Measurements from ENCODE around the gene SLC16A10.

DNA sequence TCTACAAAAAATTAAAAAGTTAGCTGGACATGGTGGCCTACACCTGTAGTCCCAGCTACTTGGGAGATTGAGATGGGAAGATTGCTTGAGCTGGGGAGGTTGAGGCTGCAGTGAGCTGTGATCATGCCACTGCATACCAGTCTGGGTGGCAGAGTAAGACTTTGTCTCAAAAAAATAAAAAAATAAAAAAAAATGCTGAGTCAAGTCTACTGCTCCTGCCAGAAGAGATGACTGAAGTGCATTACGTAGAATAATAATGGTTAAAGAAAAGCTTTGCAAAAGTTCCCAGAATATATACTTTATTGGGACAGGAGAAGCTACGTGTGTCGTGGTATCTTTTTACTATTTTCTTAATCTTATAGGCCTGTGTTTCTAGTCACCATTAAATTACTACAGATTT is 125.3 kb downstream of the SLC16A10 start:
- TF ChIP-seq, protein P1, sequence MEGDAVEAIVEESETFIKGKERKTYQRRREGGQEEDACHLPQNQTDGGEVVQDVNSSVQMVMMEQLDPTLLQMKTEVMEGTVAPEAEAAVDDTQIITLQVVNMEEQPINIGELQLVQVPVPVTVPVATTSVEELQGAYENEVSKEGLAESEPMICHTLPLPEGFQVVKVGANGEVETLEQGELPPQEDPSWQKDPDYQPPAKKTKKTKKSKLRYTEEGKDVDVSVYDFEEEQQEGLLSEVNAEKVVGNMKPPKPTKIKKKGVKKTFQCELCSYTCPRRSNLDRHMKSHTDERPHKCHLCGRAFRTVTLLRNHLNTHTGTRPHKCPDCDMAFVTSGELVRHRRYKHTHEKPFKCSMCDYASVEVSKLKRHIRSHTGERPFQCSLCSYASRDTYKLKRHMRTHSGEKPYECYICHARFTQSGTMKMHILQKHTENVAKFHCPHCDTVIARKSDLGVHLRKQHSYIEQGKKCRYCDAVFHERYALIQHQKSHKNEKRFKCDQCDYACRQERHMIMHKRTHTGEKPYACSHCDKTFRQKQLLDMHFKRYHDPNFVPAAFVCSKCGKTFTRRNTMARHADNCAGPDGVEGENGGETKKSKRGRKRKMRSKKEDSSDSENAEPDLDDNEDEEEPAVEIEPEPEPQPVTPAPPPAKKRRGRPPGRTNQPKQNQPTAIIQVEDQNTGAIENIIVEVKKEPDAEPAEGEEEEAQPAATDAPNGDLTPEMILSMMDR (IDR thresholded peaks at IDR 0.05): no peak
- TF ChIP-seq EP300 (IDR thresholded peaks at IDR 0.05; ENCODE audit: low read depth): no peak
- no peak for TF ChIP-seq POLR2A (IDR thresholded peaks at IDR 0.05)
- no peak for TF ChIP-seq POLR2AphosphoS5 (IDR thresholded peaks at IDR 0.05)
